Neuronal stem cell (in vitro differentiated cells): Measurements from ENCODE around the gene NDUFC2.
A peak's percentile ranks its signal among the peaks of the same experiment; 100 is the strongest.

Source experiments
- DNase-seq: peaks from one replicate; pipeline ENCODE4 v3.0.0-alpha.2; 2013; ENCODE audit warnings: low spot score
- H2AFZ ChIP-seq: one replicate; pipeline ENCODE4 v1.6.1; 2013; ENCODE audit warnings: mild to moderate bottlenecking, low read length, inconsistent platforms
- H2AK5ac ChIP-seq: 2 replicates; pipeline ENCODE4 v1.6.1; 2013; ENCODE audit warnings: low read depth, mild to moderate bottlenecking, inconsistent platforms, low read length, moderate library complexity, mixed read lengths
- H2BK120ac ChIP-seq: 2 replicates; pipeline ENCODE4 v1.6.1; 2013; ENCODE audit warnings: low read depth, mild to moderate bottlenecking, inconsistent platforms, low read length, moderate library complexity, mixed read lengths
- H2BK12ac ChIP-seq: one replicate; pipeline ENCODE4 v1.6.1; 2013; ENCODE audit warnings: low read length, inconsistent platforms
- H2BK15ac ChIP-seq: 2 replicates; pipeline ENCODE4 v1.6.1; 2013; ENCODE audit warnings: mild to moderate bottlenecking, low read length, inconsistent platforms, mixed read lengths
- H2BK5ac ChIP-seq: one replicate; pipeline ENCODE4 v1.6.1; 2013; ENCODE audit warnings: inconsistent platforms, mild to moderate bottlenecking, low read length, moderate library complexity
- H3K14ac ChIP-seq: one replicate; pipeline ENCODE4 v1.6.1; 2013; ENCODE audit warnings: low read length, inconsistent platforms
- H3K18ac ChIP-seq: 2 replicates; pipeline ENCODE4 v1.6.1; 2013; ENCODE audit warnings: low read length, inconsistent platforms
- H3K23ac ChIP-seq: 2 replicates; pipeline ENCODE4 v1.6.1; 2013; ENCODE audit warnings: low read depth, mild to moderate bottlenecking, mixed read lengths, low read length, inconsistent platforms; ENCODE audit not compliant: poor library complexity
- H3K27ac ChIP-seq: replicated peaks from 3 replicates; pipeline ENCODE4 v1.5.1; 2013; ENCODE audit warnings: low read length, inconsistent platforms
- H3K27me3 ChIP-seq, 3 experiments: 2 replicates each; pipeline ENCODE4 v1.6.1; 2013; ENCODE audit warnings: low read length in 3 of 3, mild to moderate bottlenecking in 2 of 3, inconsistent platforms in 1 of 3, low read depth in 1 of 3, mixed read lengths in 1 of 3, moderate library complexity in 1 of 3; ENCODE audit not compliant: control insufficient read depth in 3 of 3, insufficient read depth in 3 of 3
- H3K36me3 ChIP-seq, 2 donors: replicated peaks in 1 of 2; 2 replicates each; pipeline ENCODE4 v1.6.1; 2013; ENCODE audit warnings: low read length in 2 of 2; ENCODE audit not compliant: control insufficient read depth in 2 of 2, insufficient read depth in 2 of 2
- H3K4ac ChIP-seq: 2 replicates; pipeline ENCODE4 v1.6.1; 2013; ENCODE audit warnings: inconsistent platforms, mild to moderate bottlenecking, low read length, moderate library complexity
- H3K4me1 ChIP-seq, 2 donors: 1 replicate in 1 of 2; 2 replicates in 1 of 2; pipeline ENCODE4 v1.6.1; 2013; ENCODE audit warnings: low read length in 2 of 2, low read depth in 1 of 2; ENCODE audit not compliant: control insufficient read depth in 2 of 2, insufficient read depth in 1 of 2
- H3K4me2 ChIP-seq: one replicate; pipeline ENCODE4 v1.6.1; 2013; ENCODE audit warnings: mild to moderate bottlenecking, low read length, inconsistent platforms; ENCODE audit not compliant: insufficient read depth, poor library complexity, severe bottlenecking
- H3K4me3 ChIP-seq, 2 donors: 2 replicates each; pipeline ENCODE4 v1.5.1; 2013; ENCODE audit warnings: low read length in 2 of 2, mild to moderate bottlenecking in 2 of 2, inconsistent platforms in 1 of 2, moderate library complexity in 1 of 2
- H3K79me1 ChIP-seq: one replicate; pipeline ENCODE4 v1.6.1; 2013; ENCODE audit warnings: low read depth, mild to moderate bottlenecking, inconsistent platforms, low read length, moderate library complexity
- H3K9ac ChIP-seq: one replicate; pipeline ENCODE4 v1.6.1; 2013; ENCODE audit warnings: mild to moderate bottlenecking, low read depth, low read length, inconsistent platforms; ENCODE audit not compliant: poor library complexity
- H3K9me3 ChIP-seq, 2 donors: replicated peaks in 1 of 2; 2 replicates each; pipeline versions ENCODE3 to v1.6.1; 2013; ENCODE audit warnings: low read length in 2 of 2, mild to moderate bottlenecking in 2 of 2, inconsistent platforms in 1 of 2, low read depth in 1 of 2, mixed read lengths in 1 of 2, moderate library complexity in 1 of 2; ENCODE audit not compliant: control insufficient read depth in 2 of 2, insufficient read depth in 1 of 2
- H4K8ac ChIP-seq: one replicate; pipeline ENCODE4 v1.6.1; 2013; ENCODE audit warnings: low read depth, mild to moderate bottlenecking, inconsistent platforms, low read length, moderate library complexity
- H4K91ac ChIP-seq: one replicate; pipeline ENCODE4 v1.6.1; 2013; ENCODE audit warnings: low read length, low read depth, mild to moderate bottlenecking, inconsistent platforms; ENCODE audit not compliant: poor library complexity
- WGBS, 2 donors: extraction: QIAGEN DNeasy Blood & Tissue Kit; methylation state at CpG; one replicate each; pipeline ENCODE4 v1.1.7; 2013; ENCODE audit warnings: missing lambda C conversion rate in 2 of 2, mixed read lengths in 1 of 2; ENCODE audit not compliant: insufficient read length in 2 of 2, insufficient replicate concordance in 1 of 2; ENCODE audit errors: extremely low coverage in 2 of 2; 5-methylcytosine and 5-hydroxymethylcytosine counted together

The NDUFC2 gene

DNA sequence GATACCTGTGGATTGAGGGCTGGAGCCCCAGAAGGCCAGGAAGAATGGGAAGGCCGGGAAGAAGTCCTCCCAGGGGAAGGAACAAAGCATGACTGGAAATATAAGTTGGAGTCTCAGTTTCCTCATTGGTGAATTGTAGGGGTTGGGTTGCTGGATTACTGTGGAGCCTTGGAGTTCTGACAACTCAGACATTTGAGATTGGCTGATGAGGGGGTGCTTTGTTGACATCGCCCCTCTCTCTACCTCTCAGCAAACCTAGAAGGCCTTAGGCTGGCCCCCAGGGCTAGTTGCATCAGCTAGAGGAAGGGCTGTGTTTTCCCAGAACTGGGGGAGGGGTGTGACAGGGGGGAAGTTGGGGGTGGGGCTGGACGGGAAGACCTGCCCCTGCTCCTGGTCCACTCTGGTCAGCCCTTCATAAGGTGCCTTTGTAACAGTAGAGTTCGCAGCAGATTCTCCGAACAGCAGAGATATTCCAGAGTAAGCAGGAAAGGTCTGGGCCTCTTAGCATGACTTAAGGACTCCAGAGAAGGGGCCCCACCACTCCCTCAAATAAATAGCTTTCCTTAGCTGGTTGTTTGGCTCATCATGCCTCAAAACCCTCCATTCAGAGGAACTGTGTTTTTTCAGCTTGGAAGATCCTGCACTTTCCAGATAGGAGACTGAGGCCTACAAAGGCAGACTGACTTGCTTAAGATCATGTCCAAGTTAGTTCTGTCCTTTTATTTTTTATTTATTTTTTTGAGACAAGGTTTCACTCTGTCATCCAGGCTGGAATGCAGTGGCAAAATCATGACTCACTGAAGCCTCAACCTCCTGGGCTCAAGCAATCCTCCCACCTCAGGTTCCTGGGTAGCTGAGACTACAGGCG is 28.5 kb downstream of the NDUFC2 start:
- Histone ChIP-seq H2BK5ac (no peak overlapping the region), H3K14ac (no peak overlapping the region), H3K4me3 (no peak overlapping the region), H3K27me3 (no peaks in the 10 kb centered on the region), H3K4me2 (no peak overlapping the region), H3K4ac (no peak overlapping the region), H4K8ac (no peak overlapping the region), H4K91ac (no peak overlapping the region), H3K18ac (no peak overlapping the region), H3K36me3 (no peaks in the 10 kb centered on the region), H2AK5ac (no peak overlapping the region), H2AFZ (peak overlapping the region; percentile 85), H2BK15ac (no peak overlapping the region), H3K27ac (no peak overlapping the region), H3K79me1 (no peaks in the 10 kb centered on the region), H3K23ac (no peak overlapping the region), H2BK120ac (peak overlapping the region; percentile 5), H3K9me3 (no peaks in the 10 kb centered on the region), H2BK12ac (no peak overlapping the region), H3K4me1 (peaks cover 4 to 9% of the 10 kb centered on the region in 2 donors), H3K9ac (no peak overlapping the region)
- no CpG with 5 or more reads among the region's 6 CpGs for WGBS, 2 donors
- DNase-seq, result no peak

DNA sequence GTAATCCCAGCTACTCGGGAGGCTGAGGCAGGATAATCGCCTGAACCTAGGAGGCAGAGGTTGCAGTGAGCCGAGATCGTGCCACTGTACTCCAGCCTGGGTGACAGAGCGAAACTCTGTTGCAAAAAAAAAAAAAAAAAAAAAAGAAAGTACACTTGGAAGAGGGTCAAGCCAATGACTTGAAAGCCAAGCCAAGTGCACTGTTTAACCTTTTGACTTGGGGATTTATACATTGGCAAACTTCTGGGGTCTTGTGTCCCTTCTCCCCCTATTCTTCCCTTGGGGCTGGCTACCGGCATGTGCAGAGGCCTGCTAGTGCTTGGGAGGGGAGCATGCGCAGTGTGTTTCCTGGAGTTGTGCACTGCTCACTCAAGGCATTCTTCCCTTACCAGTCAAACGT is 30.3 kb downstream of the NDUFC2 start:
- Histone ChIP-seq H2AFZ (no peak overlapping the region), H3K4me1 (peaks cover 6 to 13% of the 10 kb centered on the region in 2 donors), H3K18ac (no peak overlapping the region), H3K27ac (no peak overlapping the region), H2BK12ac (no peak overlapping the region), H3K4me2 (no peak overlapping the region), H3K4ac (no peak overlapping the region), H3K9ac (no peak overlapping the region), H3K27me3 (no peaks in the 10 kb centered on the region), H2BK15ac (no peak overlapping the region), H2BK5ac (no peak overlapping the region), H2AK5ac (no peak overlapping the region), H3K14ac (no peak overlapping the region), H3K4me3 (no peak overlapping the region), H3K36me3 (no peaks in the 10 kb centered on the region), H3K23ac (no peak overlapping the region), H2BK120ac (no peak overlapping the region), H3K9me3 (peaks cover 0 to 5% of the 10 kb centered on the region in 2 donors), H4K91ac (no peak overlapping the region), H3K79me1 (no peaks in the 10 kb centered on the region), H4K8ac (no peak overlapping the region)
- DNase-seq, result no peak
- WGBS, 2 donors, result no CpG with 5 or more reads among the region's 8 CpGs

DNA sequence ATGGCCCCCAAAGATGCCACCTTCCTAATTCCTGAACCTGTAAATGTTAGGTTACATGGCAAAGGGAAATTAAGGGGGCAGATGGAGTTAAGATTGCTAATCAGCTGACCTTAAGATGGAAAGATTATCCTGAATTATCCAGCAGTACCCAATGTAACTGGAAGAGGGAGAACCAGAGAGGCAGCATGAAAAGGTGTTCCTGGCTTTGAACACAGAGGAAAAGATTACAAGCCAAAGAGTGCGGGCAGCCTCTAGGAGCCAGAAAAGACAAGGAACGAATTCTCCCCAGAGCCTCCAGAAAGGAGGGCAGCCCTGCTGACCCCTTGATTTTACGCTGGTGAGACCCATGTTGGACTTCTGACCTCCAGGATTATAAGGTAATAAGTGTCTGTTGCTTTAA is 31.1 kb downstream of the NDUFC2 start:
- peaks cover 0 to 5% of the 10 kb centered on the region in 2 donors for H3K9me3 ChIP-seq
- peak overlapping the region; percentile 27 for H2AFZ ChIP-seq
- H2BK12ac ChIP-seq, result no peak overlapping the region
- no peak overlapping the region for H3K4ac ChIP-seq
- DNase-seq, result no peak
- H2BK15ac ChIP-seq, result no peak overlapping the region
- H3K4me3 ChIP-seq, result no peak overlapping the region
- no peak overlapping the region for H3K23ac ChIP-seq
- H3K36me3 ChIP-seq, result no peaks in the 10 kb centered on the region
- peaks cover 6 to 13% of the 10 kb centered on the region in 2 donors for H3K4me1 ChIP-seq
- no peak overlapping the region for H3K18ac ChIP-seq
- H4K91ac ChIP-seq, result no peak overlapping the region
- H3K14ac ChIP-seq, result no peak overlapping the region
- H3K4me2 ChIP-seq, result no peak overlapping the region
- no peak overlapping the region for H3K27ac ChIP-seq
- H4K8ac ChIP-seq, result no peak overlapping the region
- no peak overlapping the region for H2BK120ac ChIP-seq
- H3K9ac ChIP-seq, result no peak overlapping the region
- no peak overlapping the region for H2AK5ac ChIP-seq
- no peaks in the 10 kb centered on the region for H3K27me3 ChIP-seq
- H2BK5ac ChIP-seq, result no peak overlapping the region
- no CpG with 5 or more reads among the region's 3 CpGs for WGBS, 2 donors
- H3K79me1 ChIP-seq, result no peaks in the 10 kb centered on the region

GRCh38 chr11:78046486-78046854 is 33.2 kb downstream of the NDUFC2 start:
- Histone ChIP-seq H2AK5ac (no peak overlapping the region), H2BK12ac (no peak overlapping the region), H2BK5ac (no peak overlapping the region), H3K36me3 (no peaks in the 10 kb centered on the region), H3K4me3 (no peak overlapping the region), H3K4me1 (peaks cover 6 to 11% of the 10 kb centered on the region in 2 donors), H3K9me3 (peaks cover 0 to 5% of the 10 kb centered on the region in 2 donors), H3K27ac (no peak overlapping the region), H2BK120ac (no peak overlapping the region), H2AFZ (peak overlapping the region; percentile 79), H3K4ac (no peak overlapping the region), H3K9ac (no peak overlapping the region), H3K23ac (peak overlapping the region; percentile 9), H3K4me2 (no peak overlapping the region), H4K91ac (no peak overlapping the region), H4K8ac (no peak overlapping the region), H3K18ac (no peak overlapping the region), H3K14ac (no peak overlapping the region), H3K79me1 (no peaks in the 10 kb centered on the region), H3K27me3 (no peaks in the 10 kb centered on the region), H2BK15ac (no peak overlapping the region)
- no peak for DNase-seq
- WGBS, 2 donors, result no CpG with 5 or more reads among the region's 6 CpGs
